H1 (cell line): ENCODE data around the gene ZNF280B. TPM values are rescaled to one million over a fixed set of nuclear protein-coding genes. Genes with fewer than 3 reads are reported as not detected.

Experiments used
- CTCF ChIA-PET: fragments of 300-600 bp; sonication (Branson Sonifier 250); formaldehyde crosslinking; loops from one replicate; lab custom pipeline; 2021; ENCODE audit not compliant: partially characterized antibody; lab: Charles Lee
- POLR2A ChIA-PET: fragments of 300-600 bp; sonication (Branson Sonifier 250); formaldehyde crosslinking; loops from one replicate; lab custom pipeline; 2021; ENCODE audit warnings: inconsistent platforms; ENCODE audit not compliant: partially characterized antibody; lab: Charles Lee
- DNase-seq, 2 experiments: peaks; one replicate each; pipeline versions ENCODE4 v3.0.0 to v3.0.0-alpha.2; 2010 to 2022; ENCODE audit warnings: low spot score in 2 of 2, low read depth in 1 of 2, mixed read lengths in 1 of 2
- FAIRE-seq: peaks from 2 replicates; lab custom pipeline; 2011; peaks lifted over from hg19 to GRCh38; lab: Jason Lieb, UNC
- H2AFZ ChIP-seq: 2 replicates; pipeline ENCODE4 v1.8.1; 2012; ENCODE audit warnings: low read length, inconsistent platforms
- H2AK5ac ChIP-seq: 2 replicates; pipeline ENCODE4 v1.6.1; 2013; ENCODE audit warnings: low read depth, low read length
- H2BK120ac ChIP-seq: replicated peaks from 2 replicates; pipeline ENCODE3; 2013; ENCODE audit warnings: low read depth, low read length, inconsistent platforms
- H2BK12ac ChIP-seq: 2 replicates; pipeline ENCODE4 v1.6.1; 2013; ENCODE audit warnings: low read depth, low read length
- H2BK15ac ChIP-seq: 2 replicates; pipeline ENCODE4 v1.6.1; 2013; ENCODE audit warnings: low read length
- H2BK20ac ChIP-seq: 2 replicates; pipeline ENCODE4 v1.6.1; 2013; ENCODE audit warnings: low read length
- H2BK5ac ChIP-seq: 2 replicates; pipeline ENCODE4 v1.6.1; 2013; ENCODE audit warnings: low read depth, low read length
- H3K14ac ChIP-seq: 2 replicates; pipeline ENCODE4 v1.6.1; 2013; ENCODE audit warnings: inconsistent platforms; ENCODE audit not compliant: insufficient read length
- H3K18ac ChIP-seq: 2 replicates; pipeline ENCODE4 v1.6.1; 2013; ENCODE audit warnings: low read length; ENCODE audit errors: extremely low read depth
- H3K23ac ChIP-seq: 2 replicates; pipeline ENCODE4 v1.6.1; 2013; ENCODE audit warnings: inconsistent platforms; ENCODE audit not compliant: insufficient read length
- H3K23me2 ChIP-seq: 2 replicates; pipeline ENCODE4 v1.6.1; 2013; ENCODE audit warnings: low read depth, low read length
- H3K27ac ChIP-seq: 2 replicates; pipeline ENCODE4 v1.6.1; 2011; ENCODE audit warnings: low read depth, low read length, inconsistent platforms
- H3K27me3 ChIP-seq, 4 experiments: replicated peaks in 1 of 4; 1 replicate in 1 of 4; 2 replicates in 3 of 4; pipeline versions ENCODE4 v1.6.1 to v1.8.1; 2011 to 2013; ENCODE audit warnings: low read length in 3 of 4, mild to moderate bottlenecking in 3 of 4, inconsistent platforms in 2 of 4, mixed read lengths in 2 of 4, moderate library complexity in 1 of 4; ENCODE audit not compliant: control insufficient read depth in 3 of 4, insufficient read depth in 3 of 4; ENCODE audit errors: extremely low read depth in 1 of 4
- H3K36me3 ChIP-seq, 4 experiments: 2 replicates each; pipeline versions ENCODE4 v1.6.1 to v1.8.1; 2011 to 2013; ENCODE audit warnings: mild to moderate bottlenecking in 4 of 4, low read length in 3 of 4, moderate library complexity in 2 of 4, control low read depth in 1 of 4, inconsistent platforms in 1 of 4; ENCODE audit not compliant: insufficient read depth in 4 of 4, control insufficient read depth in 2 of 4
- H3K4ac ChIP-seq: replicated peaks from 2 replicates; pipeline ENCODE3; 2013; ENCODE audit warnings: low read length, low read depth, mixed read lengths, inconsistent platforms; ENCODE audit not compliant: insufficient read length
- H3K4me1 ChIP-seq, 4 experiments: replicated peaks in 1 of 4; 1 replicate in 1 of 4; 2 replicates in 3 of 4; pipeline versions ENCODE4 v1.6.1 to v1.8.1; 2011 to 2013; ENCODE audit warnings: low read length in 3 of 4, inconsistent platforms in 2 of 4, mixed read lengths in 1 of 4; ENCODE audit not compliant: insufficient read depth in 4 of 4, control insufficient read depth in 3 of 4
- H3K4me2 ChIP-seq, 2 experiments: 2 replicates each; pipeline versions ENCODE4 v1.6.1 to v1.8.1; 2011 to 2013; ENCODE audit warnings: low read depth in 2 of 2, low read length in 2 of 2, control low read depth in 1 of 2, inconsistent platforms in 1 of 2, mild to moderate bottlenecking in 1 of 2; ENCODE audit not compliant: insufficient read depth in 1 of 2
- H3K4me3 ChIP-seq, 4 experiments: fragments of 200-600, 300-600 bp in 1 of 4; sonication (generic), shearing (Covaris generic), sonication (Bioruptor Twin) in 1 of 4; 2 replicates each; pipeline versions ENCODE4 v1.5.1 to v1.8.1; 2011 to 2016; ENCODE audit warnings: low read length in 4 of 4, low read depth in 3 of 4, control low read depth in 2 of 4, inconsistent platforms in 2 of 4, mild to moderate bottlenecking in 2 of 4, mixed read lengths in 1 of 4, moderate library complexity in 1 of 4; ENCODE audit not compliant: insufficient read depth in 2 of 4; ENCODE audit errors: extremely low read depth in 1 of 4
- H3K56ac ChIP-seq: replicated peaks from 2 replicates; pipeline ENCODE3; 2013; ENCODE audit warnings: low read depth, mild to moderate bottlenecking, mixed read lengths, low read length, inconsistent platforms; ENCODE audit not compliant: insufficient read length
- H3K79me1 ChIP-seq: 2 replicates; pipeline ENCODE4 v1.6.1; 2013; ENCODE audit warnings: low read depth, low read length, control low read depth
- H3K79me2 ChIP-seq, 2 experiments: 2 replicates each; pipeline versions ENCODE4 v1.6.1 to v1.8.1; 2012 to 2013; ENCODE audit warnings: low read length in 2 of 2, mild to moderate bottlenecking in 2 of 2, inconsistent platforms in 1 of 2; ENCODE audit not compliant: insufficient read depth in 2 of 2, control insufficient read depth in 1 of 2
- H3K9ac ChIP-seq, 4 experiments: replicated peaks in 1 of 4; 1 replicate in 1 of 4; 2 replicates in 3 of 4; pipeline versions ENCODE4 v1.6.1 to v1.8.1; 2011 to 2013; ENCODE audit warnings: low read depth in 3 of 4, low read length in 3 of 4, control low read depth in 2 of 4, mild to moderate bottlenecking in 2 of 4, moderate library complexity in 2 of 4, inconsistent platforms in 1 of 4; ENCODE audit errors: extremely low read depth in 1 of 4
- H3K9me3 ChIP-seq, 2 experiments: 2 replicates each; pipeline versions ENCODE4 v1.6.1 to v1.8.1; 2012 to 2013; ENCODE audit warnings: mild to moderate bottlenecking in 2 of 2, moderate library complexity in 2 of 2, control low read depth in 1 of 2, inconsistent platforms in 1 of 2, low read depth in 1 of 2, low read length in 1 of 2, mixed read lengths in 1 of 2; ENCODE audit not compliant: insufficient read depth in 2 of 2
- H4K20me1 ChIP-seq, 2 experiments: replicated peaks in 1 of 2; 2 replicates each; pipeline versions ENCODE3 to v1.8.1; 2011 to 2013; ENCODE audit warnings: inconsistent platforms in 2 of 2, low read length in 2 of 2, mild to moderate bottlenecking in 1 of 2; ENCODE audit not compliant: insufficient read depth in 2 of 2, control insufficient read depth in 1 of 2
- H4K5ac ChIP-seq: 2 replicates; pipeline ENCODE4 v1.6.1; 2013; ENCODE audit warnings: low read length, low read depth, mixed read lengths, inconsistent platforms; ENCODE audit not compliant: insufficient read length
- H4K8ac ChIP-seq: 2 replicates; pipeline ENCODE4 v1.8.0; 2013; ENCODE audit warnings: mild to moderate bottlenecking, moderate library complexity, low read length, inconsistent platforms; ENCODE audit not compliant: insufficient read depth; ENCODE audit errors: extremely low read depth
- H4K91ac ChIP-seq: replicated peaks from 2 replicates; pipeline ENCODE3; 2013; ENCODE audit warnings: low read length, mixed read lengths, inconsistent platforms; ENCODE audit not compliant: insufficient read length
- CBX8 ChIP-seq: fragments of 300-800, 300-1000 bp; sonication (generic); IDR thresholded peaks from 2 replicates; pipeline ENCODE4 v1.7.1; 2016; ENCODE audit warnings: low read depth, low read length, borderline replicate concordance
- E2F6 ChIP-seq: IDR thresholded peaks from 2 replicates; pipeline ENCODE4 v1.6.1; 2012; ENCODE audit warnings: inconsistent platforms
- FOSL1 ChIP-seq: IDR thresholded peaks from 2 replicates; pipeline ENCODE4 v1.6.1; 2011; ENCODE audit warnings: mild to moderate bottlenecking, low read depth, low read length, moderate library complexity; ENCODE audit not compliant: insufficient read depth
- GTF2F1 ChIP-seq: IDR thresholded peaks from 2 replicates; pipeline ENCODE4 v1.6.1; 2012; ENCODE audit warnings: low read depth, low read length, improper control_type of control experiment, borderline replicate concordance
- HDAC6 ChIP-seq: IDR thresholded peaks from one replicate; pipeline ENCODE4 v1.7.1; 2012; ENCODE audit warnings: low read depth, mild to moderate bottlenecking, inconsistent platforms, low read length, moderate library complexity
- MAX ChIP-seq: IDR thresholded peaks from 2 replicates; pipeline ENCODE4 v1.6.1; 2012; ENCODE audit warnings: inconsistent platforms
- POLR2AphosphoS5 ChIP-seq: IDR thresholded peaks from 2 replicates; pipeline ENCODE4 v1.6.1; 2011; ENCODE audit warnings: low read depth, low read length
- SAP30 ChIP-seq: fragments of 300-600 bp; sonication (generic); IDR thresholded peaks from 2 replicates; pipeline ENCODE4 v1.7.1; 2012; ENCODE audit warnings: low read length, moderate library complexity, mild to moderate bottlenecking, inconsistent platforms; ENCODE audit not compliant: insufficient read depth, insufficient replicate concordance
- SIRT6 ChIP-seq: IDR thresholded peaks from one replicate; pipeline ENCODE4 v1.7.1; 2012; ENCODE audit warnings: low read length, inconsistent platforms
- SP1 ChIP-seq: IDR thresholded peaks from 2 replicates; pipeline ENCODE4 v1.6.1; 2011; ENCODE audit warnings: low read depth, low read length
- SP4 ChIP-seq: IDR thresholded peaks from 2 replicates; pipeline ENCODE4 v1.6.1; 2012; ENCODE audit warnings: low read length, inconsistent platforms
- SUZ12 ChIP-seq: fragments of 200-600 bp; sonication (generic); IDR thresholded peaks from 2 replicates; pipeline ENCODE4 v1.6.1; 2012; ENCODE audit warnings: mild to moderate bottlenecking, inconsistent platforms, low read length, moderate library complexity, mixed read lengths
- WGBS, 2 experiments: shearing (Covaris generic) in 1 of 2; methylation state at CpG; one replicate each; pipeline versions ENCODE4 v1.1.6 to v1.1.7; 2013 to 2015; ENCODE audit warnings: low lambda C conversion rate in 2 of 2, mixed read lengths in 2 of 2, inconsistent platforms in 1 of 2, low coverage in 1 of 2, missing lambda C conversion rate in 1 of 2; ENCODE audit not compliant: insufficient replicate concordance in 2 of 2, insufficient coverage in 1 of 2, insufficient read length in 1 of 2; ENCODE audit errors: extremely low coverage in 1 of 2, missing lambda C conversion rate in 1 of 2; 5-methylcytosine and 5-hydroxymethylcytosine counted together
- polyA plus RNA-seq, 7 experiments: library from polyadenylated mRNA; depleted of rRNA in 3 of 7; stranded (reverse) in 5 of 7; unstranded in 2 of 7; fragments of >200 nt in 5 of 7; fragments of 200-250 nt in 2 of 7; gene quantifications; 1 replicate in 5 of 7; 2 replicates in 1 of 7; 4 replicates in 1 of 7; pipeline versions ENCODE4 v1.2.1 to v1.2.3, GENCODE V29; 2011 to 2013; ENCODE audit warnings: missing spikeins in 2 of 7, mixed read lengths in 2 of 7
- total RNA-seq: library from RNA; stranded (reverse); fragmentation: NEBNext Ultra II Directional; extraction: Animal tissue kit (Norgen Biotek cat#: 25700); gene quantifications from 2 replicates; pipeline ENCODE4 v1.2.1, GENCODE V29; 2021

The ZNF280B gene
- total and polyA plus RNA-seq, 2 of the 8 experiments (the other 6 are each of a cell fraction or from before 2014, with no cell fraction given), result 4.8 to 11.7 TPM

GRCh38 chr22:22556995-22557925 lies 48.7 kb upstream of the ZNF280B start:
- Histone ChIP-seq H2BK20ac (no peak overlapping the region), H3K18ac (no peak overlapping the region), H3K14ac (no peak overlapping the region), H3K4me1 (no peaks in the 10 kb centered on the region), H3K9ac (no peak overlapping the region), H4K20me1 (no peaks in the 10 kb centered on the region), H2AK5ac (no peak overlapping the region), H2BK12ac (no peak overlapping the region), H3K79me2 (no peaks in the 10 kb centered on the region), H3K36me3 (no peaks in the 10 kb centered on the region), H3K27ac (no peak overlapping the region), H3K27me3 (peaks cover 2 to 24% (median 14%) of the 10 kb centered on the region in 4 experiments; a peak in 5 of 7 replicates), H3K23me2 (no peaks in the 10 kb centered on the region), H3K23ac (no peak overlapping the region), H4K8ac (no peak overlapping the region), H2BK15ac (no peak overlapping the region), H2AFZ (no peak overlapping the region), H3K4me3 (no peak overlapping the region), H3K56ac (no peak overlapping the region), H2BK5ac (no peak overlapping the region), H4K91ac (no peak overlapping the region), H3K9me3 (peaks cover 9 to 42% of the 10 kb centered on the region in 2 experiments), H3K4me2 (no peak overlapping the region), H2BK120ac (no peak overlapping the region), H3K4ac (no peak overlapping the region), H4K5ac (no peak overlapping the region), H3K79me1 (no peaks in the 10 kb centered on the region)
- no peak for FAIRE-seq
- 89% methylated on average over 23 of the region's 38 CpGs; no CpG with 5 or more reads in 1 of the 2 experiments for WGBS, 2 experiments
- no peak for DNase-seq
- ChIA-PET POLR2A (no interaction called here), CTCF (interaction anchor here (1.0 kb wide), 1 partner anchor 11 kb away, joined by 3 read pairs; no protein-coding TSS in a partner anchor)
- TF ChIP-seq SAP30, result no peak
- no peak for TF ChIP-seq GTF2F1
- no peak for TF ChIP-seq HDAC6
- no peak for TF ChIP-seq POLR2AphosphoS5
- TF ChIP-seq SP1, result no peak
- TF ChIP-seq SUZ12, result no peak
- no peak for TF ChIP-seq E2F6
- TF ChIP-seq CBX8, result no peak
- no peak for TF ChIP-seq FOSL1
- no peak for TF ChIP-seq SP4
- TF ChIP-seq SIRT6, result no peak
- TF ChIP-seq MAX, result no peak
